Fibroblast of skin of right biceps (primary cell): ENCODE data around the gene YES1.
"Not testable (repeated sequence)": the region's sequence is repeated elsewhere in the genome, so short reads cannot be mapped to it uniquely, and the experiment has no call there.

ENCODE experiments used
- DNase-seq: peaks from one replicate; pipeline ENCODE4 v3.0.0-alpha.2; 2013

Gene YES1

DNA sequence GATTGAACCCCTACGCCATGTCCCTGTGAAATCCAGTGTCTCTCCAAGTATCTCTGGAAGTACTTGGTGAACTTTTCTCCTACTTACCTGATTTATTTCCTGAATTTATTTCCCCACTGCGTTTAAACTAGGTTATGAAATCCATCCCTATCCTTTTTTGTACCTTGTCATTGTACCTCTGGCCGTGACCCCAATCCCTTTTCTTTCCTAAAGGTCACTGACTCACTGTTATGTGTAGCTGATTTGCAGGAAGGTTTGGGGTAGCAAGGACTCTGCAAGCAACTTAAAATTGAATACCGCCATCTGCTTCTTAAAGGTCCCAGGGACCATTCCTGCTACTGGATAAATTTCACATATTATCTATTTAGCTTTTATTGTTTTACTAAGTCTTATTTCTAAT lies 95.0 kb downstream of the YES1 start:
- DNase-seq, result no peak

DNA sequence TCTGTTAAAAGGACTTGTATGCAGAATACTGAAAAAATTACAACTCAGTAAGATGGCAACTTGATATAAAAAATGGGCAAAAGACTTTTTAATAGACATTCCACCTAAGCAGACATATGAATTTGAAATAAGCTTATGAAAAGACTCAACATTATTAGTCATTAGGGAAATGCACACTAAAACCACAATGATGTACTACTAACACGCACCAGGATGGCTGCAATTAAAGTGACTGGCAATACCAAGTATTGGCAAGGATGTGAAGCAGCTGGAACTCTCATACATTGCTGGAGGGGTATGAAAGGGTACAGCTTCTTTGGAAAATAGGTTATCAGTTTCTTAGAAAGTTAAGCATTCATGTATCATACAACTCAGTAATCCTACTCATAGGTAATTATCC lies 96.4 kb downstream of the YES1 start:
- DNase-seq, result peak; percentile 74

DNA sequence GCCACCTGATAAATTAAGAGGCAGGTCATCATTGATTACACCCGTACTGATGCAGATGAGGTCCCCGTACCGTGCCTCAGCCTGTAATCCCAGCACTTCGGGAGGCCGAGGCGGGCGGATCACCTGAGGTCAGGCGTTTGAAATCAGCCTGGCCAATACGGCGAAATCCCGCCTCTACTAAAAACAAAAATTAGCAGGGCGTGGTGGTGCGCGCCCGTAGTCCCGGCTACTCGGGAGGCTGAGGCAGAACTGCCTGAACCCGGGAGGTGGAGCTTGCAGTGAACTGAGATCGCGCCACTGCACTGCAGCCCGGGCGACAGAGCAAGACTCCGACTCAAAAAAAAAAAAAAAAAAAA lies 98.9 kb downstream of the YES1 start:
- DNase-seq, result no peak

DNA sequence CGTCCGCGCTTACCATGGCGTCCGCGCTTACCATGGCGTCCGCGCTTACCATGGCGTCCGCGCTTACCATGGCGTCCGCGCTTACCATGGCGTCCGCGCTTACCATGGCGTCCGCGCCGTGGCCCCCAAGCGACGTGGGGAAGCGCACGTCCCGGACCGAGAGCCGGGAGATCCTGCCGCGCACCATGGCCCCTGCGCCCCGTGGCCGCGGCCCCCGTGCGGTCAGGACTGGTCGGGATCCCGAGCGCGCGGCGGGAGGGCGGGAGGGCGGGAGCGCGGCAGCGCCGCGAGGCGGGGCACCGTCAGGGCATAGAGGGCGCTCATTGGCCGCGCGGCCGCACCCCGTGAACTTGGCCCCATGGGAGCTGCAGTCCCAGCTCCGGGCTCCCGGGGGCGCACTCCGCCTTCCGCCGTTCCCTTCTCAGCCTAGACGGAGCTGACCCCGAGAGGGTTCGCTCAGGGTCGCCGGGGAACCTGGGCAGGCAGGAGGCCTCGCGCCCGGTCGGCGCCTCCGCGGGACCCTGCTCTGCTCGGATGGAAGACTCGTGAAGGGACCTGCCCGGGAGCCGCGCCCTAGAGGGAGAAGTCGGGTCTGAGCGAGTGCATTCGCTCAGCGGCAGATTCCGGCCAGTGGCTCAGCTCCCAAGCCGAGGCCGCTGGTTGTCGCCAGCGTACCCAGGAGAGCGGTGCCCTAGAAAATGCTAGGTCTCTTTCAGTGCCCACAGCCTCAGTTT lies 99.5 kb downstream of the YES1 start, which contains the start of gene ENOSF1:
ENOSF1 (minus strand) TSS at position 230 of the 734 bp plus-strand sequence; CDS start at position 187, 43 bp downstream.
- DNase-seq, result peak; percentile 86

DNA sequence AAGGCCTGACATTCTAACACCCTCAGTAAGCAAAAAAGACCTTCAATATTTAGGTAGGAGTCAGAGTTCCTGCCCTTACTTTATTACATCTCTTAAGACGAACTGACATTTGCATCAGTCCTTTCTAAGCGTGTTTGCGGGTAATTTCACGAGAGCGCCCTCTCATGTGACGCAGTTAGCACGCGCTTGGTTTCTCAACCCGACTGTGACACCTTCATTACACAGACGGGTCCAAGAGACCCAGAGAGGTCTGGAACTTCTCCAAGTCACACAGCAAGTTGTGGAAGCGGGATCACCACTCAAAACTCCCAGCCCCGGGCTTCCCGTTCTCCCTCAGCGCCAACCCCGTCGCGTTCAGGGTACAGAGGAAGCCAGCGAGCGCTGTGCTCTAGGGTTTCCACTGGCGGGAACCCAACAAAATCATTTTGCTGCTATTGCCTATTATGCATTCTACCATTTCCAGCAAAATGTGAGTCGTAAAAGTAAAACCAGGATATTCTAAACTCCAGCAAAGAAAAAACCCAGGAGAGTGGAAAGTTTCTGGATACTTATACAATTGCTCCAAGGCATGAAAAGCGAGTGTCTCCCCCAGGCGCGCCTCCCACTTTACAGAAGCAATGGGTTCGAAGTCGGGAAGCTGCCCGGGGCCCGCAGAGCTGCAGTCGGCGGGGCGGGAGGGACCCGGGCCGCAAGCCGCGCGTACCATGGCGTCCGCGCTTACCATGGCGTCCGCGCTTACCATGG lies 100.2 kb downstream of the YES1 start:
- DNase-seq, result peak; percentile 87

DNA sequence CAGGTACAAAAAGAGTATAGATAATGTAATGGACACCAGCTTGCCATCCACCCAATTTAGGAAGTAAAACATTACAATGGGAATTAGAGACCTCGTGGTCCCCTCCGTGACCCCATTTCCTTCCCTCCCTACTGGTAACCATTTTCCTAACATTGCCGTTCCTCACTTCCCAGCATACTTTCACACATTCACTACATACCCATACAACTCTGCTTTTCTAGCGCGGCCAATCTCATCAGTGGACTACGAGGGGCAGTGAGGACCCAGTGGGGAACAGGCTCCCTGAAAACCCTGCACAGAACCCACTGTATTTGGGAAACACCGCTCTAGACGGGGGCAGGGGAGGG lies 100.8 kb downstream of the YES1 start:
- peak; percentile 17 for DNase-seq

DNA sequence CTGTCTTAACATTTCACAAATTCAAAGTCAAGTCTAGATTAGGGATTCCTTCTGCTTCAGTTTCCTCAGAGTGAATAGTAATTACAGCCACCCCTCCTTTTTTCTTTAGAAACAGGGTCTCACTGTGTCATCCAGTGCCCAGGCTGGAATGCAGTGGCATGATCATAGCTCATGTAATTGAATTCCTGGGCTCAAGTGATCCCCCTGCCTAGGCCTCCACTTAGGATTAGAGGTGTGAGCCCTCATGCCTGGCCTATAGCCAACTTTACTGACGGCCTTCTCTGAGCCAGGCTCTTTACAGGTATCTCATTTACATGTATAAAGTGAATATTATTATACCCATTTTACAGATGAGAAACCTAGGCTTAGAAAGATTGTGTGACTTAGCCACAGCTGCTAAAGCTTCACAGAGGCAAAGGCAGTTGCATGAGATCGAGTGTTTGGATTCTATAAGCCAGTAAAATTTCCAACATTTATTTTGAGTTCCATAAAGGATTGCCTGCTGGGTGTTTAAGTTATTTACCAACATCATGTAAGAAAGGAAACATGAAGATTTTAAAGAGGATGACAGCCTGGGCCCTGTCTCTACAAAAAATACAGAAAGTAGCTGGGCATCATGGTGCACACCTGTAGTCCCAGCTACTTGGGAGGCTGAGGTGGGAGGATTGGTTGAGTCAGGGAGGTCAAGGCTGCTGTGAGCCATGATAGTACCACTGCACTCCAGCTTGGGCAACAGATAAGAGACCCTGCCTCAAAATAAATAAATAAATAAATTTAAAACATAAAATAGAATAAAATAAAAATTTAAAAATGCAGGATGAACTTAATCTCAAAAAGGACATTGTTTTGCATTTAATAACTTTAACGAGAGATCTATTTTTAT lies 101.4 kb downstream of the YES1 start:
- DNase-seq, result no peak

DNA sequence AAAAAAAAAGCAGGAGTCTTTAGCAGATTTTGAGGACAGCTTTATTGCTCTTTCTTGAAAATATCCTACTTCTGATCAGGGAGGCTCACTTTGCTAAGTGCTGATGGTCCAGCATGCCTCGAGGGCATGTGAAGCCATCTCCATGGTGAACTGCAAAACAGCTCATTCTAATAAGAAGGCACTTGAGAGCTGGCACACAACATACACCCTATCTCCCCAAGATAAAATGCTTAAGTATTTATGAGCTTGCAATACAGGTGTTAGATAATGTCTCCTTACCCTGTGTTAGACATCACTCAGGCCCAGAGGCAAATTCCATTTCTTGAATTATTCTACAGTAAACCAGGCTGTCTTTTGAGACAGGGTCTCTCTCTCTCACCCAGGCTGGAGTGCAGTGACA lies 102.3 kb downstream of the YES1 start:
- DNase-seq, result no peak

DNA sequence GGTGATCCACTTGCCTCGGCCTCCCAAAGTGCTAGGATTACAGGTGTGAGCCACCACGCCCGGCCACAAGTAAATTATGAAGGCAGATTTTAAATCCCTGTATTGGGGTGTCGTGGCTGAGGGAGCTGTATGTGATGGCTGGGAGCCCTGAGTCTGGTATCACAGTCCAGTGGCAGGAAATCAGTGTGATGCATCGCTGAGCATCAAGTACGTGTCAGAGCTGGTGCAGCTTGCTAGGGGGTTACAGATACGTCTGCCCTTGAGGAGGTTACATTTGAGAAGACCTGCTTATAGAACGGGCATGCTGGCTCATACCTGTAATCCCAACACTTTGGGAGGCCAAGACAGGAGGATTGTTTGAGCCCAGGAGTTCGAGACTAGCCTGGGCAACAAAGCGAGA lies 103.9 kb downstream of the YES1 start:
- DNase-seq, result no peak

DNA sequence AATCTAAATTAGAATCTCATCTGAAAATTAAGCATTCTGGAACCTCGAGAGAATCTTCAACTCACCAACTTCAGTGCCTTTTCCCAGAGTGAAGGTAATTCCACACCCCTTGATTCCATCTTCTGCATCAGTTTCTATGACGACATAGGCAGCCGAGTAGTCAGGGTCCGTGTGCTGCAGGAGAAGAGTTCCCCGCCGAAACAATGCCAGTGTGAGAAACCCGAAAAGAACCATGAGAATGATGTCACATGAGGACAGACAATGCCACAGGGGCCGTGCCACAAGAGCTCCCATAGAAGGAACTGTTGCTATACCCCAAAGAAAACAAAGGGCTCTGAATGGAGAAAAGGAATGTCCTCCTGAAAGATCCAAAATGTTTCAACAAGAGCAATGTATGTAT lies 105.6 kb downstream of the YES1 start:
- no peak for DNase-seq

DNA sequence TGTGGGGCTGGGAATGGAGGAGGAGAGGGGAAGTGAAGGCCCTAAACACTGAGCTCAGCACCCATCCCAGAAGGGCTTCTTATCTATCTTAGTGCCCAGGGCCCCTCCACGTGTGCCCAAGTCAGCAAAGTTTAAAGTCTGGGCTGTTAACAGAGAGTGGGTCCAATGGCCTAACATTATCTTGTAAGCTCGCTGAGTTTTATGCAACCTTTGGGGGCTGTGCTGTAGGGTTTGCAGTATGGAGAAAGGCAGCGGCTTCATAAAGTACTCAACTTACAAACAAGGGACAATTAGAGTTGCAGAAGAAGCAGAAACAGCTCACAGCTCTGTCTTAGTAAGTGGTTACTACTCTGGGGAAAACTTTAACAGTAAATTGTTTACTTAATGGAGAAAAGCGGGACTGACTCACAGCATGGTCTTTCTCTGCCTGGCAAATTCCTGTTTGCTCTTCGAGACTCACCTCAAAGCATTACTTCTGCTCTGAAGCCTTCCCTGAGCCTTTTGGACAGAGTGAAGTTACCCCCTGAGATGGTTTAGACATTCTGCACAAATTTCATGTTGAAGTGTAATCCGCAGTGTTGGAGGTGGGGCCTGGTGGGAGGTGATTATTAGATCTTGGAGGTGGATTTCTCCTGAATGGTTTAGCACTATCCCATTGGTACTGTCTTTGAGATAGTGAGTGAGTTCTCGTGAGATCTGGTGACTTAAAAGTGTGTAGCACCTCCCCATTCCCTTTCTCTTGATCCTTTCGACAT lies 108.7 kb downstream of the YES1 start:
- DNase-seq, result peak; percentile 76

DNA sequence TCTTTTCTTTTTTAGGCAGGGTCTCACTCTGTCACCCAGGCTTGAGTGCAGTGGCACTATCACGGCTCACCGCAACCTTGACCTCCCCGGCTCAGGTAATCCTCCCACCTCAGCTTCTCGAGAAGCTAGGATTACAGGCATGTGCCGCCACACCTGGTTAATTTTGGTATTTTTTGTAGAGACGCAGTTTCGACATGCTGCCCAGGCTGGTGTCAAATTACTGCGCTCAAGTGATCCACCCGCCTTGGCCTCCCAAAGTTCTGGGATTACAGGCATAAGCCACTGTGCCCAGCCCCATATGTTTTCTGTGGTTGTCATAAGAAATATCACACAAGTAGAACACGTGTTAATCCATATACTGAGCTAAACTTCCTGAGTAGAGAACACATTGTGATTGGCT lies 114.2 kb downstream of the YES1 start:
- no peak for DNase-seq

DNA sequence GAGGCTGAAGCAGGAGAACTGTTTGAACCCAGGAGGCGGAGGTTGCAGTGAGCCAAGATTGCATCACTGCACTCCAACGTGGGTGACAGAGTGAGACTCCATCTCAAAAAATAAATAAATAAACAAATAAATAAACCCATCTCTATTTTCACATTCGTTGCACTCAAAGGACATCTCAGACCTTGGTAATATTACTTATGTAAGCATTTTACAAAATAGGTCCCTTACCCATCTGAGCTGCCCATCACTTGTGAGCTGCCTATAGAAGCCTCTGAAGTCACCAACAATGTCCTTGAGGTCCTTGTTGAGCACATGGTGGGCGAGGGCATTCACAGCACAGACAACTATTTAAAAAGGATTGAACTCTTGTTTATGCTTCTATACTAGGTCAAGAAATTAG lies 115.0 kb downstream of the YES1 start:
- no peak for DNase-seq

DNA sequence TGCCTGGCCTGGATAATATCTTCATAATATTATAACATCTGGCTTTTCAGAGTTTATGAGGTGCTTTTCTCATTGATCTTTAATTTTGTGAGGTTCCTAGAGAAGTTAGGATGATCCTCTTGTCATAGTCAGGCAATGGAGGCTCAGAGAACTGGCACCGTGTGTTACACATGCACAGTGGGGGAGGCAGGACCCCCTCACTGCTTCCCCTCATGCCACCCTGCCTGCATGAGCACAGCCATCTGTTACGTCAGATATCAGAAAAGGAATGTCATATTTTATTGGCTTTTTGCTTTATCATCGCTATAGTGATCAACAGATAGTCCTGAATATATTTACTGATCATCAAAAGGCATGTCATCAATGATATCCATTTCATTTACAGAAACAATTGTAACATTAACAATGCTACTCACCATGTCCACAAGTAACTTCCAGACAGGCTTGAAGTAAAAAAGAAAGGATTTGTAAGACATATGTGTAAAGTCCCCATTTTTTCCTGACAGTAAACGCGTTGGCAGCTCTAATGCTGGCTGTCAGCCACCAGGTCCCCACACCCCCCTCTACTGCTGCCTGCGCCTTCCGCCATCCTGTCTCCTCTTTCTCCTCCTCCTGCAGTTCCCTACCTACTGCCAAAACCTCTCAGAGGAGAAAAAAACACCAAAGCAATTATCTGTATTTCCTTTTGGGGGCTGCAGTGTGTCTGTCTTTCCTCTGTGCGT lies 118.4 kb downstream of the YES1 start:
- no peak for DNase-seq

DNA sequence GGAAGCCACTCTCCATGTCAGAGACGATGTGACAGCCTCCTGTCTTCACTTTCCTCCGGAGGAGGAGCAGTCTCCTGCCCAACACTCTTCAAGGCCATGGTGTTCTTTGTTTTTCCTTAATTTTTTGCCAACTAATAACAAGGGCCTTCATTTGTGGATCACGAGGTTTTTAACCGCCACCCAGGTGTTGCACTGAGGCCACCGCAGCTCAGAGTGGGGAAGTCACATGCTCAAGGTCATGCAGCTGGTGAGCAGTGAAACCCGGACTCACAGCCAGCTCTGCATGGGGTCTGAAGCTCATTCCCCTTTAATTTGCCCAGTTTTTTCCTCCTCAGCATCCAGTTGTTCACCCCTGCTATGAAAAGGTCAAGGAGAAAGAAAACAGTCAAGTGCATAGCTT lies 119.2 kb downstream of the YES1 start:
- DNase-seq, result no peak

DNA sequence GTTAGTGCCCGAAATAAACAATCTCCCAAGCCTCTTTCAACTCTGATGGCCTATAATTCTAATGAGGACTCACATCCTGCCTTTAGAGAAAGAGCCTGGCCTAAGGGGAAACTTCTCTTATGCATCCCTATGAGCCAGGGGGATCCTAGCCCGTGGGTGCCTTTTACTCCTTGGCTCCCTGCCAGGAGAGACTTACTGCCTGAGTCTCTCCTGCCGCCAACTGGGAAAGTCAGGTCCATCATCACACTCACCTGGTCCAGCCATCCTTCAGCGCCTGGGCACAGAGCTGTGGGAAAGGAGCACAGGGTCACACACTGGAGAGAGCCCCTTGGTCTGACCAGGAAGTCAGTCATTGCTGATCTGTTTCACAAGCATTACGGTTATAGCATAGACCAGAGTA lies 123.7 kb downstream of the YES1 start:
- no peak for DNase-seq

DNA sequence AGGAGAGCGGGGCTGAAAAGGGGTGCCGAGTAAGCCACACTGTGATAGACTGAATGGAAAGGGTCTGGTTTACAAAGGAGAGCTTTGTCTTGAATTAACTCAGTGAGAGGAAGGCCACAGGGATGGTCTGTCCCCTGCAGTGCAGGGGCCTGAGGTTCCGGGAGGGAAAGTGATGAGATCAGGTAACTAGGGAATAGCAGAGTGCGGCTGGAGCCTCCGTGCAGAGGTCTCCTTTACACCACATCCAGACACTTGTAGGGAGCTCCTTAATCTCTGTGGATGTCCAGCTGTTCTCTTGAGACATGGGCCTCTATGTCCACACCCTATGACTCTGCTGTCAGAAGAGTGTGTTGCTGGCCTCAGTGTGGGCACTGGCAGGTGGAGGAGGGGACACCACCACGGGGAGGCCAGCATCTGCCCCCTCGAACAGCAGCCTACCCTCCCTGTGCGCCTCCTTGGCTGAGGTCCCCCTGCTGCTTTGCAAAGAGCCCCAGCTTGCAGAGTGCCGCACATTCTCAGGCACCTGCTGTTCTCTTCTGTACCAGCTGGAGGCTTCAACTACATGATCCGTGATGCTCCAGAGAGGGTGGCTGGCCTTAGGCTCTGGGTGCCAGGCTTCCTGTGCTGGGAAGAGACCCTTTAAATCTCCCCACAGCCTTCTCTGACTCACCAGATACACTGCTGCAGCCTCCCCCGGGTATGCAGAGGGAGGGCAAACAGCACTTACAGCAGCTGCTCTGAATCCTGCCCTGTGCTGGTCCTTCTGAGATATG lies 125.5 kb downstream of the YES1 start:
- DNase-seq, result no peak

DNA sequence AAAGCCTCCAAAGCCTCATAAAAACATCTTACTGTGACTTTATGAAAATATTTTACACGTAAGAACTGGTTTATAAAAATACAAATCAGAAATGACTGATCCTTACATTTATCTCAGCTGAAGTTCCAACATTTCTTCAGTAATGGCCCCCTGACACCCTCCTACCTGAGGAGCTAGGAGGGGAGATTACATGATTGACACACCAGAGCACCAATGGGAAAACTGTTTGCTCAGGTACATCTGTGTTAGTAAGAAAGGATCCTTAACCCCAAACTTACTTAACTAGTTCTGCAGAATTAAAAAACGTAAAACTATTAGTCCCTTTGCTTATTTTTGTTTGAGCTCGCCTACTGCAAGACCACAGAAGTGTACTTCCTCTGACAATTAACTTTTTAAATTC lies 126.6 kb downstream of the YES1 start:
- no peak for DNase-seq

DNA sequence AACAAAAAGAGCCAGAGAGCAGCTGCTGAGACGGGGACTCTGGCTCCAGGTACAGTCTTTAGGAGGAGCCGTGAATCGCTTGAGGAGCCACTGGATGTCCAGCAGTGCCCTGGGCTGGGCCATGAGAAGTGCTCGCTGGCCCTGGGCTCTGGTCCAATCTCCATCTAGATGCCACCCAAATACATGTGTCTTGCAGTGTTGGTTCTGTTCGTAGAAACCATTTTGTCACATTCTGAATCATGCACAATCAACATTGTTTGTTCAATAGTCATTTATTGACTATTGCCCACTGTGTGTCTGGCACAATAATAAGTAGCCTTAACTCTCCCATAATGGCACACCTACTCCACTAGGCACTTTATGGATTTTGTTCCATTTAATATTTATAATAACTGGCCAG lies 128.5 kb downstream of the YES1 start:
- DNase-seq, result no peak

DNA sequence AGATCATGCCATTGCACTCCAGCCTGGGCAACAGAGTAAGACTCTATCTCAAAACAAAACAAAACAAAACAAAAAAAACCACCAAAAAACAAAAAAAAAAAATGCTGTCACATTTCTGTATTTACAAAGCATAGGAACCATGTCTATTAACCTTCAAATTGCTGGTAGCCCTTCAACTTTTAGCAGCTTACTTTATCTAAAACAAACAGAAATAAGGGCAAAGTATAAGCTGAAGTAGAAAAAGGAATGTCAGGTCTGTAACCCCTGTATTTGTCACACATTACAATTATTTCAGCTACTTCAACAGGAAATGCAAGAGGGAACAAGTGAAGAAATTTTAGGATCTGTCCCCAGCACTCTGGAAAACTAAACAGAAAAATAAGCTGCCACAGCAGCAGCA lies 129.2 kb downstream of the YES1 start:
- no peak for DNase-seq

DNA sequence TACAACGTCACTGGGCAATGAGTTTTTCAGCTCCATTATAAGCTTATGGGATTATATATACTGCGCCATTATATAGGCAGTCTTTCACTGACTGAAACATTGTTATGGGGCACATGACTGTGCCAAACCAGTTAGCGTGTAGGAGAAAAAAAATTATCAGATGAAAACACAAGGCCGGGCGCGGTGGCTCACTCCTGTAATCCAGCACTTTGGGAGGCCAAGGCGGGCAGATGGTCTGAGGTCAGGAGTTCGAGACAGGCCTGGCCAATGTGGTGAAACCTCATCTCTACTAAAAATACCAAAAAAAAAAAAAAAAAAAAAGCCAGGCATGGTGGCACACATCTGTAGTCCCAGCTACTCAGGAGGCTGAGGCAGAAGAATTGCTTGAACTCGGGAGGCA lies 129.6 kb downstream of the YES1 start:
- DNase-seq, result not testable (repeated sequence)

DNA sequence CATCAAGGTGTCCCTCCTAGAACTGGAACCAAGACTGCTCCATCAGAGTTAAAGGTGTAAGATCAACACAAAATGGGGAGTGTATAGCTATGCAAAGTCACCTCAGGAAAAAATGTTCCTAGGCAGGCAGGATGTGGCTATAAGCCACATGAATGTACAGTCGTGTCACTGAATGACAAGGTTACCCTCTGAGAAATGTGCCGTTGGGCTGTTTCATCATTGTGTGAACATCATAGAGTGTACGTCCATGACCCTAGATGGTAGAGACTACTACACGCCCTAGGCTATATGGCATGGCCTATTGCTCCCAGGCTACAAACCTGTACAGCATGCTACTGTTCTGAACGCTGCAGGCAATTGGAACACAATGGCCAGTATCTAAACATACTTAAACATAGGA lies 130.1 kb downstream of the YES1 start:
- no peak for DNase-seq
